H1 (cell line): ENCODE results near the gene LHFPL2. TPM values are rescaled to one million over a fixed set of nuclear protein-coding genes. Genes with fewer than 3 reads are reported as not detected.

Experiments
- CTCF ChIA-PET: fragments of 300-600 bp; sonication (Branson Sonifier 250); formaldehyde crosslinking; loops from one replicate; lab custom pipeline; 2021; ENCODE audit not compliant: partially characterized antibody; lab: Charles Lee
- POLR2A ChIA-PET: fragments of 300-600 bp; sonication (Branson Sonifier 250); formaldehyde crosslinking; loops from one replicate; lab custom pipeline; 2021; ENCODE audit warnings: inconsistent platforms; ENCODE audit not compliant: partially characterized antibody; lab: Charles Lee
- DNase-seq, 2 experiments: peaks; one replicate each; pipeline versions ENCODE4 v3.0.0 to v3.0.0-alpha.2; 2010 to 2022; ENCODE audit warnings: low spot score in 2 of 2, low read depth in 1 of 2, mixed read lengths in 1 of 2
- FAIRE-seq: peaks from 2 replicates; lab custom pipeline; 2011; peaks lifted over from hg19 to GRCh38; lab: Jason Lieb, UNC
- H2AFZ ChIP-seq: 2 replicates; pipeline ENCODE4 v1.8.1; 2012; ENCODE audit warnings: low read length, inconsistent platforms
- H2AK5ac ChIP-seq: 2 replicates; pipeline ENCODE4 v1.6.1; 2013; ENCODE audit warnings: low read depth, low read length
- H2BK120ac ChIP-seq: replicated peaks from 2 replicates; pipeline ENCODE3; 2013; ENCODE audit warnings: low read depth, low read length, inconsistent platforms
- H2BK12ac ChIP-seq: 2 replicates; pipeline ENCODE4 v1.6.1; 2013; ENCODE audit warnings: low read depth, low read length
- H2BK15ac ChIP-seq: 2 replicates; pipeline ENCODE4 v1.6.1; 2013; ENCODE audit warnings: low read length
- H2BK20ac ChIP-seq: 2 replicates; pipeline ENCODE4 v1.6.1; 2013; ENCODE audit warnings: low read length
- H2BK5ac ChIP-seq: 2 replicates; pipeline ENCODE4 v1.6.1; 2013; ENCODE audit warnings: low read depth, low read length
- H3K14ac ChIP-seq: 2 replicates; pipeline ENCODE4 v1.6.1; 2013; ENCODE audit warnings: inconsistent platforms; ENCODE audit not compliant: insufficient read length
- H3K18ac ChIP-seq: 2 replicates; pipeline ENCODE4 v1.6.1; 2013; ENCODE audit warnings: low read length; ENCODE audit errors: extremely low read depth
- H3K23ac ChIP-seq: 2 replicates; pipeline ENCODE4 v1.6.1; 2013; ENCODE audit warnings: inconsistent platforms; ENCODE audit not compliant: insufficient read length
- H3K23me2 ChIP-seq: 2 replicates; pipeline ENCODE4 v1.6.1; 2013; ENCODE audit warnings: low read depth, low read length
- H3K27ac ChIP-seq: 2 replicates; pipeline ENCODE4 v1.6.1; 2011; ENCODE audit warnings: low read depth, low read length, inconsistent platforms
- H3K27me3 ChIP-seq, 4 experiments: replicated peaks in 1 of 4; 1 replicate in 1 of 4; 2 replicates in 3 of 4; pipeline versions ENCODE4 v1.6.1 to v1.8.1; 2011 to 2013; ENCODE audit warnings: low read length in 3 of 4, mild to moderate bottlenecking in 3 of 4, inconsistent platforms in 2 of 4, mixed read lengths in 2 of 4, moderate library complexity in 1 of 4; ENCODE audit not compliant: control insufficient read depth in 3 of 4, insufficient read depth in 3 of 4; ENCODE audit errors: extremely low read depth in 1 of 4
- H3K36me3 ChIP-seq, 4 experiments: 2 replicates each; pipeline versions ENCODE4 v1.6.1 to v1.8.1; 2011 to 2013; ENCODE audit warnings: mild to moderate bottlenecking in 4 of 4, low read length in 3 of 4, moderate library complexity in 2 of 4, control low read depth in 1 of 4, inconsistent platforms in 1 of 4; ENCODE audit not compliant: insufficient read depth in 4 of 4, control insufficient read depth in 2 of 4
- H3K4ac ChIP-seq: replicated peaks from 2 replicates; pipeline ENCODE3; 2013; ENCODE audit warnings: low read length, low read depth, mixed read lengths, inconsistent platforms; ENCODE audit not compliant: insufficient read length
- H3K4me1 ChIP-seq, 4 experiments: replicated peaks in 1 of 4; 1 replicate in 1 of 4; 2 replicates in 3 of 4; pipeline versions ENCODE4 v1.6.1 to v1.8.1; 2011 to 2013; ENCODE audit warnings: low read length in 3 of 4, inconsistent platforms in 2 of 4, mixed read lengths in 1 of 4; ENCODE audit not compliant: insufficient read depth in 4 of 4, control insufficient read depth in 3 of 4
- H3K4me2 ChIP-seq, 2 experiments: 2 replicates each; pipeline versions ENCODE4 v1.6.1 to v1.8.1; 2011 to 2013; ENCODE audit warnings: low read depth in 2 of 2, low read length in 2 of 2, control low read depth in 1 of 2, inconsistent platforms in 1 of 2, mild to moderate bottlenecking in 1 of 2; ENCODE audit not compliant: insufficient read depth in 1 of 2
- H3K4me3 ChIP-seq, 4 experiments: fragments of 200-600, 300-600 bp in 1 of 4; sonication (generic), shearing (Covaris generic), sonication (Bioruptor Twin) in 1 of 4; 2 replicates each; pipeline versions ENCODE4 v1.5.1 to v1.8.1; 2011 to 2016; ENCODE audit warnings: low read length in 4 of 4, low read depth in 3 of 4, control low read depth in 2 of 4, inconsistent platforms in 2 of 4, mild to moderate bottlenecking in 2 of 4, mixed read lengths in 1 of 4, moderate library complexity in 1 of 4; ENCODE audit not compliant: insufficient read depth in 2 of 4; ENCODE audit errors: extremely low read depth in 1 of 4
- H3K56ac ChIP-seq: replicated peaks from 2 replicates; pipeline ENCODE3; 2013; ENCODE audit warnings: low read depth, mild to moderate bottlenecking, mixed read lengths, low read length, inconsistent platforms; ENCODE audit not compliant: insufficient read length
- H3K79me1 ChIP-seq: 2 replicates; pipeline ENCODE4 v1.6.1; 2013; ENCODE audit warnings: low read depth, low read length, control low read depth
- H3K79me2 ChIP-seq, 2 experiments: 2 replicates each; pipeline versions ENCODE4 v1.6.1 to v1.8.1; 2012 to 2013; ENCODE audit warnings: low read length in 2 of 2, mild to moderate bottlenecking in 2 of 2, inconsistent platforms in 1 of 2; ENCODE audit not compliant: insufficient read depth in 2 of 2, control insufficient read depth in 1 of 2
- H3K9ac ChIP-seq, 4 experiments: replicated peaks in 1 of 4; 1 replicate in 1 of 4; 2 replicates in 3 of 4; pipeline versions ENCODE4 v1.6.1 to v1.8.1; 2011 to 2013; ENCODE audit warnings: low read depth in 3 of 4, low read length in 3 of 4, control low read depth in 2 of 4, mild to moderate bottlenecking in 2 of 4, moderate library complexity in 2 of 4, inconsistent platforms in 1 of 4; ENCODE audit errors: extremely low read depth in 1 of 4
- H3K9me3 ChIP-seq, 2 experiments: 2 replicates each; pipeline versions ENCODE4 v1.6.1 to v1.8.1; 2012 to 2013; ENCODE audit warnings: mild to moderate bottlenecking in 2 of 2, moderate library complexity in 2 of 2, control low read depth in 1 of 2, inconsistent platforms in 1 of 2, low read depth in 1 of 2, low read length in 1 of 2, mixed read lengths in 1 of 2; ENCODE audit not compliant: insufficient read depth in 2 of 2
- H4K20me1 ChIP-seq, 2 experiments: replicated peaks in 1 of 2; 2 replicates each; pipeline versions ENCODE3 to v1.8.1; 2011 to 2013; ENCODE audit warnings: inconsistent platforms in 2 of 2, low read length in 2 of 2, mild to moderate bottlenecking in 1 of 2; ENCODE audit not compliant: insufficient read depth in 2 of 2, control insufficient read depth in 1 of 2
- H4K5ac ChIP-seq: 2 replicates; pipeline ENCODE4 v1.6.1; 2013; ENCODE audit warnings: low read length, low read depth, mixed read lengths, inconsistent platforms; ENCODE audit not compliant: insufficient read length
- H4K8ac ChIP-seq: 2 replicates; pipeline ENCODE4 v1.8.0; 2013; ENCODE audit warnings: mild to moderate bottlenecking, moderate library complexity, low read length, inconsistent platforms; ENCODE audit not compliant: insufficient read depth; ENCODE audit errors: extremely low read depth
- H4K91ac ChIP-seq: replicated peaks from 2 replicates; pipeline ENCODE3; 2013; ENCODE audit warnings: low read length, mixed read lengths, inconsistent platforms; ENCODE audit not compliant: insufficient read length
- BCL11A ChIP-seq, 2 experiments: IDR thresholded peaks; one replicate each; pipeline ENCODE4 v1.6.1; 2011; ENCODE audit warnings: low read depth in 2 of 2, low read length in 2 of 2, mild to moderate bottlenecking in 2 of 2
- CBX8 ChIP-seq: fragments of 300-800, 300-1000 bp; sonication (generic); IDR thresholded peaks from 2 replicates; pipeline ENCODE4 v1.7.1; 2016; ENCODE audit warnings: low read depth, low read length, borderline replicate concordance
- CEBPB ChIP-seq: IDR thresholded peaks from 2 replicates; pipeline ENCODE4 v1.6.1; 2012; ENCODE audit warnings: low read depth, low read length
- CHD1 ChIP-seq: IDR thresholded peaks from 2 replicates; pipeline ENCODE4 v1.6.1; 2012; ENCODE audit warnings: low read depth, low read length, improper control_type of control experiment
- KDM1A ChIP-seq: fragments of 200-600, 300-600 bp; sonication (generic); IDR thresholded peaks from 2 replicates; pipeline ENCODE4 v1.7.1; 2016; ENCODE audit warnings: mild to moderate bottlenecking, low read length, borderline replicate concordance
- KDM5A ChIP-seq: fragments of 200-600 bp; IDR thresholded peaks from 2 replicates; pipeline ENCODE4 v1.7.1; 2012; ENCODE audit warnings: mild to moderate bottlenecking, low read length, inconsistent platforms, mixed read lengths
- NRF1 ChIP-seq: IDR thresholded peaks from 2 replicates; pipeline ENCODE4 v1.6.1; 2011; ENCODE audit warnings: mild to moderate bottlenecking, low read depth, low read length, improper control_type of control experiment
- PHF8 ChIP-seq: fragments of 200-600 bp; sonication (generic); conservative IDR thresholded peaks from 2 replicates; pipeline ENCODE4 v1.7.1; 2012; ENCODE audit warnings: low read depth, mild to moderate bottlenecking, inconsistent platforms, low read length, moderate library complexity
- RNF2 ChIP-seq: fragments of 200-900, 300-1000 bp; sonication (generic); IDR thresholded peaks from 2 replicates; pipeline ENCODE4 v1.7.1; 2016; ENCODE audit warnings: borderline replicate concordance, low read depth, mild to moderate bottlenecking, antibody characterized with exemption, low read length; ENCODE audit not compliant: poor library complexity, severe bottlenecking; ENCODE audit errors: missing control alignments
- SP1 ChIP-seq: IDR thresholded peaks from 2 replicates; pipeline ENCODE4 v1.6.1; 2011; ENCODE audit warnings: low read depth, low read length
- TCF12 ChIP-seq: IDR thresholded peaks from 2 replicates; pipeline ENCODE4 v1.6.1; 2011; ENCODE audit warnings: low read depth, mild to moderate bottlenecking, low read length
- ZNF274 ChIP-seq: IDR thresholded peaks from 2 replicates; pipeline ENCODE4 v1.7.0; 2012; ENCODE audit warnings: low read length, borderline replicate concordance; ENCODE audit errors: extremely low read depth
- WGBS, 2 experiments: shearing (Covaris generic) in 1 of 2; methylation state at CpG; one replicate each; pipeline versions ENCODE4 v1.1.6 to v1.1.7; 2013 to 2015; ENCODE audit warnings: low lambda C conversion rate in 2 of 2, mixed read lengths in 2 of 2, inconsistent platforms in 1 of 2, low coverage in 1 of 2, missing lambda C conversion rate in 1 of 2; ENCODE audit not compliant: insufficient replicate concordance in 2 of 2, insufficient coverage in 1 of 2, insufficient read length in 1 of 2; ENCODE audit errors: extremely low coverage in 1 of 2, missing lambda C conversion rate in 1 of 2; 5-methylcytosine and 5-hydroxymethylcytosine counted together
- polyA plus RNA-seq, 7 experiments: library from polyadenylated mRNA; depleted of rRNA in 3 of 7; stranded (reverse) in 5 of 7; unstranded in 2 of 7; fragments of >200 nt in 5 of 7; fragments of 200-250 nt in 2 of 7; gene quantifications; 1 replicate in 5 of 7; 2 replicates in 1 of 7; 4 replicates in 1 of 7; pipeline versions ENCODE4 v1.2.1 to v1.2.3, GENCODE V29; 2011 to 2013; ENCODE audit warnings: missing spikeins in 2 of 7, mixed read lengths in 2 of 7
- total RNA-seq: library from RNA; stranded (reverse); fragmentation: NEBNext Ultra II Directional; extraction: Animal tissue kit (Norgen Biotek cat#: 25700); gene quantifications from 2 replicates; pipeline ENCODE4 v1.2.1, GENCODE V29; 2021
- TF ChIP-seq, protein P1 (sequence below): IDR thresholded peaks from 2 replicates; pipeline ENCODE4 v1.6.1; 2011; ENCODE audit warnings: low read depth, mild to moderate bottlenecking, low read length; ENCODE audit not compliant: insufficient read depth

The LHFPL2 gene
- total and polyA plus RNA-seq, 2 of the 8 experiments (the other 6 are each of a cell fraction or from before 2014, with no cell fraction given), result 9.6 to 43.0 TPM

- WGBS, 2 experiments, result 91% methylated on average over 1 of the region's 1 CpG; no CpG with 5 or more reads in 1 of the 2 experiments
- Histone ChIP-seq H3K27ac (no peak overlapping the region), H2BK20ac (no peak overlapping the region), H3K23me2 (no peaks in the 10 kb centered on the region), H3K4me2 (no peak overlapping the region), H2BK120ac (no peak overlapping the region), H3K18ac (no peak overlapping the region), H4K20me1 (no peaks in the 10 kb centered on the region), H2AFZ (no peak overlapping the region), H2AK5ac (no peak overlapping the region), H4K5ac (no peak overlapping the region), H3K9me3 (no peaks in the 10 kb centered on the region), H2BK12ac (no peak overlapping the region), H3K9ac (no peak overlapping the region), H2BK15ac (no peak overlapping the region), H3K56ac (no peak overlapping the region), H3K14ac (no peak overlapping the region), H3K4me3 (no peak overlapping the region), H3K4ac (no peak overlapping the region), H4K91ac (no peak overlapping the region), H3K23ac (no peak overlapping the region), H3K4me1 (peaks cover 0 to 2% (median 0%) of the 10 kb centered on the region in 4 experiments; a peak in 1 of 7 replicates), H2BK5ac (no peak overlapping the region), H3K79me1 (no peaks in the 10 kb centered on the region), H3K27me3 (no peaks in the 10 kb centered on the region), H3K36me3 (no peaks in the 10 kb centered on the region), H3K79me2 (no peaks in the 10 kb centered on the region), H4K8ac (no peak overlapping the region)
- DNase-seq (no peak), FAIRE-seq (no peak)
- ChIA-PET CTCF (interaction anchor here (1.1 kb wide), 1 partner anchor 117 kb away, joined by 3 read pairs; no protein-coding TSS in a partner anchor), POLR2A (no interaction called here)
- TF ChIP-seq KDM1A, result no peak
- no peak for TF ChIP-seq BCL11A (IDR thresholded peaks at IDR 0.05; ENCODE audit: low read depth in 2 of 2, low read length in 2 of 2)
- no peak for TF ChIP-seq TCF12
- no peak for TF ChIP-seq PHF8
- TF ChIP-seq KDM5A, result no peak
- no peak for TF ChIP-seq RNF2
- TF ChIP-seq CHD1, result no peak
- TF ChIP-seq NRF1, result no peak
- no peak for TF ChIP-seq ZNF274
- no peak for TF ChIP-seq SP1
- TF ChIP-seq CEBPB, result no peak
- TF ChIP-seq CBX8, result no peak
- TF ChIP-seq, protein P1, sequence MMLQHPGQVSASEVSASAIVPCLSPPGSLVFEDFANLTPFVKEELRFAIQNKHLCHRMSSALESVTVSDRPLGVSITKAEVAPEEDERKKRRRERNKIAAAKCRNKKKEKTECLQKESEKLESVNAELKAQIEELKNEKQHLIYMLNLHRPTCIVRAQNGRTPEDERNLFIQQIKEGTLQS, result no peak
These were observed 13.8 kb upstream of the LHFPL2 start for GRCh38 chr5:78662323-78662722.
